G401 (cell line): Measurements from ENCODE around the gene SDK2. TPM values are rescaled to one million over a fixed set of nuclear protein-coding genes. Genes with fewer than 3 reads are reported as not detected.

ENCODE experiments used
- DNase-seq: peaks from one replicate; pipeline ENCODE4 v3.0.0-alpha.2; 2015; ENCODE audit warnings: low spot score
- in situ Hi-C: cut with HindIII; loops from 2 replicates; pipeline ENCODE4 v1.10.0; 2016; ENCODE audit warnings: low sequenced_read_pairs, mixed read lengths
- total RNA-seq: library from RNA; depleted of rRNA; stranded (reverse); fragments of >200 nt; shearing (Covaris generic); gene quantifications from 2 replicates; pipeline ENCODE4 v1.2.3, GENCODE V29; 2014; rRNA removed

The SDK2 gene
- total RNA-seq, result under 0.01 and 0.10 TPM in 2 replicates

- in situ Hi-C loops, result no loop called here
- no peak for DNase-seq
These were observed at the start of gene SDK2 for GRCh38 chr17:73644145-73645049. Gene SDK2 (minus strand): TSS chr17:73644445. CDS start chr17:73644088, 357 bp downstream.

- no peak for DNase-seq
- in situ Hi-C loops, result no loop called here
These were observed 48.8 kb upstream of the SDK2 start for GRCh38 chr17:73693071-73693470.

GRCh38 chr17:73691321-73691766 is 47.1 kb upstream of the SDK2 start:
- no peak for DNase-seq
- in situ Hi-C loops, result no loop called here

GRCh38 chr17:73690676-73691075 is 46.4 kb upstream of the SDK2 start:
- DNase-seq, result no peak
- in situ Hi-C loops, result no loop called here

GRCh38 chr17:73689596-73690275 is 45.5 kb upstream of the SDK2 start:
- DNase-seq, result no peak
- in situ Hi-C loops, result no loop called here

GRCh38 chr17:73686961-73687360 is 42.7 kb upstream of the SDK2 start:
- DNase-seq, result no peak
- in situ Hi-C loops, result no loop called here

- in situ Hi-C loops, result no loop called here
- DNase-seq, result no peak
These were observed 41.9 kb upstream of the SDK2 start for GRCh38 chr17:73686126-73686525.

- no peak for DNase-seq
- in situ Hi-C loops, result no loop called here
These were observed 39.9 kb upstream of the SDK2 start for GRCh38 chr17:73684183-73684582.

- DNase-seq, result no peak
- in situ Hi-C loops, result no loop called here
These were observed 39.5 kb upstream of the SDK2 start for GRCh38 chr17:73683771-73684170.

- no peak for DNase-seq
These were observed 37.7 kb upstream of the SDK2 start for GRCh38 chr17:73681946-73682345.

GRCh38 chr17:73679476-73679875 is 35.2 kb upstream of the SDK2 start:
- in situ Hi-C loops, result no loop called here
- no peak for DNase-seq

More at GRCh38 chr17:73681946-73682345, 37.7 kb upstream of the SDK2 start:
- in situ Hi-C loops, result no loop called here

GRCh38 chr17:73678999-73679398 is 34.8 kb upstream of the SDK2 start:
- DNase-seq, result no peak
- in situ Hi-C loops, result no loop called here

- in situ Hi-C loops, result no loop called here
- no peak for DNase-seq
These were observed 25.5 kb upstream of the SDK2 start for GRCh38 chr17:73669771-73670170.

- in situ Hi-C loops, result no loop called here
These were observed 23.1 kb upstream of the SDK2 start for GRCh38 chr17:73667181-73667959.

GRCh38 chr17:73663614-73664013 is 19.4 kb upstream of the SDK2 start:
- no peak for DNase-seq
- in situ Hi-C loops, result no loop called here

More at GRCh38 chr17:73667181-73667959, 23.1 kb upstream of the SDK2 start:
- DNase-seq, result no peak

GRCh38 chr17:73660366-73660765 is 16.1 kb upstream of the SDK2 start:
- DNase-seq, result no peak
- in situ Hi-C loops, result no loop called here

- DNase-seq, result no peak
- in situ Hi-C loops, result no loop called here
These were observed 14.7 kb upstream of the SDK2 start for GRCh38 chr17:73658821-73659515.

- in situ Hi-C loops, result no loop called here
- peak; percentile 12 for DNase-seq
These were observed 13.3 kb upstream of the SDK2 start for GRCh38 chr17:73657473-73658116.
